ENCODE measurements around the gene TMEM151A.

- TF ChIP-seq POLR2A (IDR thresholded peaks at IDR 0.05) (no peak), CTCF (IDR thresholded peaks at IDR 0.05) (no peak)
These were observed 46.8 kb downstream of the TMEM151A start for GRCh38 chr11:66338276-66339161.

All from Peyer's patch (tissue), 4 donors.